GM19324 (cell line): ENCODE results near the gene CEACAM3.

ENCODE experiments used
- ATAC-seq: cut with Tn5 transposase; IDR thresholded peaks from one replicate; pipeline ENCODE4 v1.9.1; 2021; ENCODE audit warnings: mild to moderate bottlenecking, moderate library complexity; ENCODE audit not compliant: unreplicated experiment, low FRiP score

Gene CEACAM3

GRCh38 chr19:41792513-41793413 lies 3.6 kb upstream of the CEACAM3 start:
- no peak for ATAC-seq

GRCh38 chr19:41793414-41793727 lies 3.0 kb upstream of the CEACAM3 start:
- ATAC-seq = no peak

GRCh38 chr19:41795031-41795461 lies 1.3 kb upstream of the CEACAM3 start:
- no peak for ATAC-seq

- no peak for ATAC-seq
Observed at GRCh38 chr19:41796901-41797300, 514 bp downstream of the CEACAM3 start.

GRCh38 chr19:41799444-41800000 lies 3.1 kb downstream of the CEACAM3 start:
- no peak for ATAC-seq

- ATAC-seq = no peak
Observed at GRCh38 chr19:41801031-41801430, 4.6 kb downstream of the CEACAM3 start.

- ATAC-seq = no peak
Observed at GRCh38 chr19:41801792-41802211, 5.4 kb downstream of the CEACAM3 start.

GRCh38 chr19:41802770-41803169 lies 6.4 kb downstream of the CEACAM3 start:
- ATAC-seq = no peak

GRCh38 chr19:41804336-41804735 lies 7.9 kb downstream of the CEACAM3 start:
- no peak for ATAC-seq

GRCh38 chr19:41807176-41807575 lies 10.8 kb downstream of the CEACAM3 start:
- ATAC-seq = no peak

GRCh38 chr19:41808663-41809566 lies 12.5 kb downstream of the CEACAM3 start:
- ATAC-seq = no peak

- no peak for ATAC-seq
Observed at GRCh38 chr19:41810301-41810700, 13.9 kb downstream of the CEACAM3 start.

- no peak for ATAC-seq
Observed at GRCh38 chr19:41811036-41811435, 14.6 kb downstream of the CEACAM3 start.

GRCh38 chr19:41811981-41812380 lies 15.6 kb downstream of the CEACAM3 start:
- no peak for ATAC-seq

GRCh38 chr19:41813911-41814310 lies 17.5 kb downstream of the CEACAM3 start:
- no peak for ATAC-seq

- ATAC-seq = no peak
Observed at GRCh38 chr19:41815301-41815700, 18.9 kb downstream of the CEACAM3 start.

GRCh38 chr19:41816761-41817160 lies 20.4 kb downstream of the CEACAM3 start:
- ATAC-seq = no peak

- ATAC-seq = no peak
Observed at GRCh38 chr19:41821003-41821735, 24.8 kb downstream of the CEACAM3 start.

- no peak for ATAC-seq
Observed at GRCh38 chr19:41837981-41838708, 41.8 kb downstream of the CEACAM3 start.

GRCh38 chr19:41839211-41839610 lies 42.8 kb downstream of the CEACAM3 start:
- ATAC-seq = no peak
